ENCODE measurements around the gene ELK4.

ELK4 gene

GRCh38 chr1:205589618-205590456, 42.0 kb downstream of the ELK4 start:
- no peak for TF ChIP-seq CTCF (IDR thresholded peaks at IDR 0.05; ENCODE audit: low read depth, low read length)
- no peak for DNase-seq (ENCODE audit: extremely low read depth, low read depth)

GRCh38 chr1:205589046-205589445, 42.8 kb downstream of the ELK4 start:
- DNase-seq (ENCODE audit: extremely low read depth, low read depth): no peak
- no peak for TF ChIP-seq CTCF (IDR thresholded peaks at IDR 0.05; ENCODE audit: low read depth, low read length)

GRCh38 chr1:205588636-205589035, 43.2 kb downstream of the ELK4 start:
- DNase-seq (ENCODE audit: extremely low read depth, low read depth): no peak
- peak; percentile 54 for TF ChIP-seq CTCF (IDR thresholded peaks at IDR 0.05; ENCODE audit: low read depth, low read length)

GRCh38 chr1:205587581-205587980, 44.2 kb downstream of the ELK4 start:
- no peak for DNase-seq (ENCODE audit: extremely low read depth, low read depth)

GRCh38 chr1:205585835-205586785, 45.7 kb downstream of the ELK4 start:
- TF ChIP-seq CTCF (IDR thresholded peaks at IDR 0.05; ENCODE audit: low read depth, low read length): no peak
- DNase-seq (ENCODE audit: extremely low read depth, low read depth): no peak

More at GRCh38 chr1:205587581-205587980, 44.2 kb downstream of the ELK4 start:
- no peak for TF ChIP-seq CTCF (IDR thresholded peaks at IDR 0.05; ENCODE audit: low read depth, low read length)

- DNase-seq (ENCODE audit: extremely low read depth, low read depth): no peak
- no peak for TF ChIP-seq CTCF (IDR thresholded peaks at IDR 0.05; ENCODE audit: low read depth, low read length)
Measured at GRCh38 chr1:205585169-205585834, 46.5 kb downstream of the ELK4 start.

Data from AG09319 (cell line).